Keratinocyte (primary cell): ENCODE measurements around the gene NEK10. TPM values are rescaled to one million over a fixed set of nuclear protein-coding genes. Genes with fewer than 3 reads are reported as not detected.

ENCODE experiments used
- DNase-seq: peaks from one replicate; pipeline ENCODE4 v3.0.0-alpha.2; 2011; ENCODE audit warnings: low read depth, missing footprints, low spot score
- FAIRE-seq: peaks from 2 replicates; lab custom pipeline; 2011; peaks lifted over from hg19 to GRCh38; lab: Jason Lieb, UNC
- H2AFZ ChIP-seq: 2 replicates; pipeline ENCODE4 v1.6.0; 2012; ENCODE audit warnings: low read length, control low read depth, inconsistent platforms; ENCODE audit not compliant: control insufficient read depth
- H3K27ac ChIP-seq: 2 replicates; pipeline ENCODE4 v1.5.1; 2011; ENCODE audit warnings: low read length; ENCODE audit not compliant: control insufficient read depth, insufficient read depth
- H3K27me3 ChIP-seq: 3 replicates; pipeline ENCODE4 v1.6.0; 2011; ENCODE audit warnings: low read length; ENCODE audit not compliant: control insufficient read depth, insufficient read depth; ENCODE audit errors: extremely low read depth
- H3K36me3 ChIP-seq, 2 experiments: 2 replicates in 1 of 2; 3 replicates in 1 of 2; pipeline ENCODE4 v1.5.1; 2011; ENCODE audit warnings: low read length in 2 of 2, mild to moderate bottlenecking in 1 of 2; ENCODE audit not compliant: control insufficient read depth in 2 of 2, insufficient read depth in 2 of 2; ENCODE audit errors: extremely low read depth in 1 of 2
- H3K4me1 ChIP-seq: 3 replicates; pipeline ENCODE4 v1.5.1; 2011; ENCODE audit warnings: low read length; ENCODE audit not compliant: control insufficient read depth, insufficient read depth; ENCODE audit errors: extremely low read depth
- H3K4me2 ChIP-seq: 3 replicates; pipeline ENCODE4 v1.6.0; 2011; ENCODE audit warnings: low read depth, low read length; ENCODE audit not compliant: control insufficient read depth, insufficient read depth; ENCODE audit errors: extremely low read depth
- H3K4me3 ChIP-seq, 3 experiments: fragments of 200-600 bp in 1 of 3; sonication (generic) in 1 of 3; 2 replicates in 2 of 3; 3 replicates in 1 of 3; pipeline ENCODE4 v1.5.1; 2011 to 2016; ENCODE audit warnings: low read length in 3 of 3, mild to moderate bottlenecking in 3 of 3, control low read depth in 2 of 3, inconsistent platforms in 1 of 3, low read depth in 1 of 3, mixed read lengths in 1 of 3, mixed run types in 1 of 3, moderate library complexity in 1 of 3; ENCODE audit not compliant: control insufficient read depth in 2 of 3, insufficient read depth in 2 of 3; ENCODE audit errors: extremely low read depth in 1 of 3
- H3K79me2 ChIP-seq: 2 replicates; pipeline ENCODE4 v1.6.0; 2012; ENCODE audit warnings: low read length; ENCODE audit not compliant: control insufficient read depth, insufficient read depth
- H3K9ac ChIP-seq: 3 replicates; pipeline ENCODE4 v1.6.0; 2011; ENCODE audit warnings: low read length; ENCODE audit not compliant: control insufficient read depth, insufficient read depth; ENCODE audit errors: extremely low read depth
- H3K9me1 ChIP-seq: 3 replicates; pipeline ENCODE4 v1.6.0; 2011; ENCODE audit warnings: low read length; ENCODE audit not compliant: control insufficient read depth, insufficient read depth; ENCODE audit errors: extremely low read depth
- H3K9me3 ChIP-seq: 2 replicates; pipeline ENCODE4 v1.5.1; 2012; ENCODE audit warnings: low read depth, low read length; ENCODE audit not compliant: control insufficient read depth
- H4K20me1 ChIP-seq: 3 replicates; pipeline ENCODE4 v1.6.0; 2011; ENCODE audit warnings: low read length; ENCODE audit not compliant: control insufficient read depth, insufficient read depth; ENCODE audit errors: extremely low read depth
- EZH2 ChIP-seq: IDR thresholded peaks from one replicate; pipeline ENCODE4 v1.6.1; 2012; ENCODE audit warnings: inconsistent platforms, mild to moderate bottlenecking, low read length, moderate library complexity
- dilution Hi-C: fragments of 300-500 bp; cut with MboI; formaldehyde crosslinking; loops from one replicate; pipeline ENCODE4 v1.7.0; 2020; ENCODE audit warnings: low sequenced_read_pairs; ENCODE audit not compliant: extremely low pct_ligation_motif_present
- polyA plus RNA-seq, 5 experiments: library from polyadenylated mRNA; depleted of rRNA in 3 of 5; stranded (reverse) in 3 of 5; stranded (forward) in 1 of 5; unstranded in 1 of 5; fragments of >200 nt; gene quantifications; 1 replicate in 1 of 5; 2 replicates in 3 of 5; 3 replicates in 1 of 5; pipeline versions ENCODE4 v1.2.1 to v1.2.3, GENCODE V29; 2011 to 2012; ENCODE audit warnings: missing spikeins in 2 of 5, low read depth in 1 of 5, low replicate concordance in 1 of 5
- TF ChIP-seq, protein P1 (sequence below), 3 experiments: IDR thresholded peaks in 1 of 3; conservative IDR thresholded peaks in 1 of 3; optimal IDR thresholded peaks in 1 of 3; 2 replicates in 2 of 3; 3 replicates in 1 of 3; pipeline versions ENCODE3 to v1.5.1; 2011; ENCODE audit warnings: low read length in 3 of 3, mild to moderate bottlenecking in 3 of 3, moderate library complexity in 2 of 3, control low read depth in 1 of 3, inconsistent platforms in 1 of 3; ENCODE audit not compliant: insufficient read depth in 2 of 3; ENCODE audit errors: extremely low read depth in 1 of 3

The NEK10 gene
- polyA plus RNA-seq, 1 donor (not counting 4 experiments of a cell fraction or from before 2014, with no cell fraction given): 0.98 TPM

DNA sequence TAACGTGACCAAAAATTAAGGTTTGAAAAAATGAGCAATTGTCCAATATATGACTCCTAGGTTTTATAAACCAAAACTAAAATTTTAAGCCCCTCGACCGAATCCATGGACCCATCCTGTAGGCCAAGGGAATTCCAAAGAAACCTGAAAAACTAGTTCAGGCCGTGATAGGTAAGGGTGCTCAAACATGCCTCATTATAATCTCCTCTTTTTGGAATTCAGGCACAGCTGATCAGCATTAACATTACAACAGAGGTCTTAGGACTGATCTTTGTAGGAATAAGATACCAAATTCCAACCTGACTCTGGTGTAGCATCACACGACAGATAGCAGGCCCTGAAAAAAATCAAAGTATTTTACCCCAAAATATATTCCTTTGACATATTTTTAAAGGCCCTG is 155.7 kb downstream of the NEK10 start:
- FAIRE-seq (no peak), DNase-seq (no peak)
- Histone ChIP-seq H4K20me1 (no peaks in the 10 kb centered on the region), H3K27me3 (no peaks in the 10 kb centered on the region), H3K36me3 (no peaks in the 10 kb centered on the region), H3K4me3 (no peak overlapping the region), H3K9ac (no peak overlapping the region), H3K4me2 (no peak overlapping the region), H3K4me1 (peaks cover 11% of the 10 kb centered on the region), H3K79me2 (no peaks in the 10 kb centered on the region), H3K27ac (no peak overlapping the region), H3K9me3 (no peaks in the 10 kb centered on the region), H2AFZ (no peak overlapping the region), H3K9me1 (no peaks in the 10 kb centered on the region)
- TF ChIP-seq, protein P1, sequence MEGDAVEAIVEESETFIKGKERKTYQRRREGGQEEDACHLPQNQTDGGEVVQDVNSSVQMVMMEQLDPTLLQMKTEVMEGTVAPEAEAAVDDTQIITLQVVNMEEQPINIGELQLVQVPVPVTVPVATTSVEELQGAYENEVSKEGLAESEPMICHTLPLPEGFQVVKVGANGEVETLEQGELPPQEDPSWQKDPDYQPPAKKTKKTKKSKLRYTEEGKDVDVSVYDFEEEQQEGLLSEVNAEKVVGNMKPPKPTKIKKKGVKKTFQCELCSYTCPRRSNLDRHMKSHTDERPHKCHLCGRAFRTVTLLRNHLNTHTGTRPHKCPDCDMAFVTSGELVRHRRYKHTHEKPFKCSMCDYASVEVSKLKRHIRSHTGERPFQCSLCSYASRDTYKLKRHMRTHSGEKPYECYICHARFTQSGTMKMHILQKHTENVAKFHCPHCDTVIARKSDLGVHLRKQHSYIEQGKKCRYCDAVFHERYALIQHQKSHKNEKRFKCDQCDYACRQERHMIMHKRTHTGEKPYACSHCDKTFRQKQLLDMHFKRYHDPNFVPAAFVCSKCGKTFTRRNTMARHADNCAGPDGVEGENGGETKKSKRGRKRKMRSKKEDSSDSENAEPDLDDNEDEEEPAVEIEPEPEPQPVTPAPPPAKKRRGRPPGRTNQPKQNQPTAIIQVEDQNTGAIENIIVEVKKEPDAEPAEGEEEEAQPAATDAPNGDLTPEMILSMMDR (optimal IDR thresholded peaks at IDR 0.05 in 1 of 3, IDR thresholded peaks at IDR 0.05 in 1 of 3, conservative IDR thresholded peaks at IDR 0.05 in 1 of 3; ENCODE audit: extremely low read depth in 1 of 3, insufficient read depth in 2 of 3, low read length in 3 of 3): no peak
- TF ChIP-seq EZH2: no peak
- dilution Hi-C loops: no loop called here

DNA sequence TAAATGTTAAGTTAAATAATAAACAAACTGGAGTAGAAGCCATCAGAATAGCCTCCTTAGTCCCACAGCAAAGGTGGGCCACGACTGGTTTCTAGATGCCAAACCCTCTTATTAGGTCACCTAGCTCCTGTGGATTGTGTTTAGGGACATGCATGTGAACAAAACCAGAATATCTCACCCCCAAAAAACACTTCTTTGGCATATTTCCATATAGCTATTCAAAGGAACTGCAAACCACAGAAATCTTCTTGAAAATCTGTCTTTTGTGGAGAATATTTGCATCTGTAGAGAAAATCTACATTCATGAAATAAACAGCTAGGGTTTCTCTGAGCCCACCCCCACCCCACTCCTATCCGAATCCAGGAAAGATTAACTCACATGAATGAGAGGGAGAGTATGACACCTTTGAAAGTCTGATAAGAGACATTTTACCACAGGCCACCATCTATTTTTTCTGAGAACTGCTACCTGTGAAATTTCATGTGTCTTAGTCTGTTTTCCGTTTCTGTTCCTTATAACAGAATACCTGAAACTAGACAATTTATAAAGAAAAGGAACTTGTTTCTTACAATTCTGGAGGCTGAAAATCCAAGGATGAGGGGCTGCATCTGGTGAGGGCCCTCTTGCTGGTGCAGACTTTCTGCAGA is 159.4 kb downstream of the NEK10 start:
- no peak for DNase-seq
- TF ChIP-seq EZH2: no peak
- TF ChIP-seq, protein P1 (optimal IDR thresholded peaks at IDR 0.05 in 1 of 3, IDR thresholded peaks at IDR 0.05 in 1 of 3, conservative IDR thresholded peaks at IDR 0.05 in 1 of 3; ENCODE audit: extremely low read depth in 1 of 3, insufficient read depth in 2 of 3, low read length in 3 of 3): no peak
- Histone ChIP-seq H2AFZ (no peak overlapping the region), H3K4me2 (no peak overlapping the region), H3K27ac (no peak overlapping the region), H3K9ac (no peak overlapping the region), H3K36me3 (no peaks in the 10 kb centered on the region), H3K4me3 (no peak overlapping the region), H3K27me3 (no peaks in the 10 kb centered on the region), H3K9me3 (no peaks in the 10 kb centered on the region), H3K9me1 (no peaks in the 10 kb centered on the region), H4K20me1 (no peaks in the 10 kb centered on the region), H3K79me2 (no peaks in the 10 kb centered on the region), H3K4me1 (no peaks in the 10 kb centered on the region)
- no peak for FAIRE-seq
- dilution Hi-C loops: no loop called here
